NCI-H1417 (cell line): ENCODE results near the gene DNAJC3.
A peak's percentile ranks its signal among the peaks of the same experiment; 100 is the strongest.
"Not testable (repeated sequence)": the region's sequence is repeated elsewhere in the genome, so short reads cannot be mapped to it uniquely, and the experiment has no call there.

Source experiments
- DNase-seq, 3 experiments: peaks; one replicate each; lab custom pipeline; 2025; lab: John Stamatoyannopoulos, UW

The DNAJC3 gene

DNA sequence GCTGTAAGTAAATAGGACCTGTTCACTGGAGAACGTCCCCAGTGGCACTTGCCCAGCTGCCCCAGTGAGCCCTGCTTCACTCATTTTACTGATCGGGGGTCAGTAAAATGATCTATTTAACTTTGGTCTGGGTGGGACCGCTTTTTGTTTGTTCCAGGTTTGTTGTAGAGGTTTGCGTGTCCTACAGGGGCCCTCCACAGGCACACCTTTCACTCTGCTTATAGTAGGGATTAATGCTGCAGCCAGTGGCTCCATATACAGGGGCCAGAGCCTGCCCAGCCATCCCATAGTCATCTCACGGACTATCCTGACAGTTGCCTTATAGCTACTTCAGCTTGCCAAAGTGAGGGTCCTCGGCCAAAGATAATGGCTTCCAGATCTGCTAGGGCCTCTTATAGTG lies 104.1 kb downstream of the DNAJC3 start:
- DNase-seq = no peak

DNA sequence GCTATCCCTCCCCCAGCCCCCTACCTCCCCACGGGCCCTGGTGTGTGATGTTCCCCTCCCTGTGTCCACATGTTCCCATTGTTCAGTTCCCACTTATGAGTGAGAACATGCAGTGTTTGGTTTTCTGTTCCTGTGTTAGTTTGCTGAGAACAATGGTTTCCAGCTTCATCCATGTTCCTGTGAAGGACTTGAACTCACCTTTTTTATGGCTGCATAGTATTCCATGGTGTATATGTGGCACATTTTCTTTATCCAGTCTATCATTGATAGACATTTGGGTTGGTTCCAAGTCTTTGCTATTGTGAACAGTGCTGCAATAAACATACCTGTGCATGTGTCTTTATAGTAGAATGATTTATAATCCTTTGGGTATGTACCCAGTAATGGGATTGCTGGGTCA lies 105.0 kb downstream of the DNAJC3 start:
- not testable (repeated sequence) for DNase-seq

DNA sequence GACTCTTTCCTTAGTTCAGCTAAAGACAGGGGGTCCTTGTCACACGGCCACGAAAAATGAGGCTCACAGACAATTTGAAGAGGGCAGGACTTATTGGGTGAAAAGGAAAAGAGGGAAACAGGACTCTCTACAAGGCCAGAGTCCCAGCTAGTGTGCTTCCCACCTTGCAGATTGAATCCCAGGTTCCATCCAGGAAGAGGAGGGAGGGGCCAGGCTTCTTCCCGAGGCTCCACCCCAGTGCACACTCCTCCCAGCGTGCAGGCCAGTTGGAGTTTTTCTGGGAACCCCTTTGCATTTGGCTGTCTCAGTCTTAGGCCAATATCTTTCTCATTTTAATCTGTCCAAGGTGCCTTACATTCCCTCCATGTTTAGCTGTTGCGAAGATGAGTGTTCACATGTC lies 106.8 kb downstream of the DNAJC3 start:
- no peak for DNase-seq

DNA sequence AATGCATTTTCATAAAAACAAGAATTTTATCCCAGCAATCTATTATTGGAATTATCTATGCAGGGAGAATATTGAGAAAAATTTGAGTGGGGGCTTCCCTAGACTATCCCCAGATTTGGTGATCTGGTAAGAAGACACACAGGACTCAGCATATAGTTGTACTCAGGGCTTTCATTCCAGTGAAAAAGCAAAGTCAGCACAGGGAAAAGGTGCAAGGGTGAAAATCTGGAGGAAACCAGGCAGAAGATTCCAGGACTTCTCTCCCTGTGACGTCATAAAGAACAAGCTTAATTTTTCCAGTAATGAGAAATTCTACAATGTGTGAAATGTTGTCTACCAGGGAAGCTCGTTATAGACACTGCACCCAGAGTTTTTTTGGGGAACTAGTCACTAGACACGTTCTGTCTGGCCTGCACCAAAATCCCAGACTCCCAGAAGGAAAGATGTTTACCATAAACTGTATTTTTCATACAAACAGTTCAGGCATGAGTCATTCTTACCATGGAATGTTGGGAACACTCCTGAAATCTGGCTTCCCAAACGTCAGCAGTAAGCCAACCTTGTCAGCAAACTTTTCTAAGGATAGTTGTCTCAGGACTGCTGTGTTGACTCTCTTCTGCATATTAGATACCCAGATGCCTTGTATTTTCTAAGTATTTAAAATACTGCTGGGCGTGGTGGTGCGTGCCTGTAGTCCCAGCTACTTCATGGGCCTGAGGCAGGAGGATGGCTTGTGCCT lies 107.4 kb downstream of the DNAJC3 start:
- no peak for DNase-seq

DNA sequence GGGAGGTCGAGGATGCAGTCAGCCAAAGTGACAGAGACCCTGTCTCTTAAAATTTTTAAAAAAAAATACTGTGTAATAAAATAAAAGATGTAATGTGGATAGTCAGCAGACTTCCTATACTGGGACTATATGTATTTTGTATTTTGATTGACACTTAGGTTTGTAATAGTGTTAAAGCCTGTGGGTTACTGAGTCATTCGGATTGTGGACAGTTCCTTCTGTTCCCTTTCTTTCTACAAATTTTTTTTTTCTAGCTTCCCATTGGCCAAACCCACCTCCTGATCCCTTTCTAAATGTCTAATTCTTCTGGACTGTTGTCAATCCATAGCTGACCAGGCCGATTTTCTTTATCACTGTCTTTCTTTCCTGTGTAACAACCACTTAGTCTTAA lies 108.0 kb downstream of the DNAJC3 start:
- no peak for DNase-seq

DNA sequence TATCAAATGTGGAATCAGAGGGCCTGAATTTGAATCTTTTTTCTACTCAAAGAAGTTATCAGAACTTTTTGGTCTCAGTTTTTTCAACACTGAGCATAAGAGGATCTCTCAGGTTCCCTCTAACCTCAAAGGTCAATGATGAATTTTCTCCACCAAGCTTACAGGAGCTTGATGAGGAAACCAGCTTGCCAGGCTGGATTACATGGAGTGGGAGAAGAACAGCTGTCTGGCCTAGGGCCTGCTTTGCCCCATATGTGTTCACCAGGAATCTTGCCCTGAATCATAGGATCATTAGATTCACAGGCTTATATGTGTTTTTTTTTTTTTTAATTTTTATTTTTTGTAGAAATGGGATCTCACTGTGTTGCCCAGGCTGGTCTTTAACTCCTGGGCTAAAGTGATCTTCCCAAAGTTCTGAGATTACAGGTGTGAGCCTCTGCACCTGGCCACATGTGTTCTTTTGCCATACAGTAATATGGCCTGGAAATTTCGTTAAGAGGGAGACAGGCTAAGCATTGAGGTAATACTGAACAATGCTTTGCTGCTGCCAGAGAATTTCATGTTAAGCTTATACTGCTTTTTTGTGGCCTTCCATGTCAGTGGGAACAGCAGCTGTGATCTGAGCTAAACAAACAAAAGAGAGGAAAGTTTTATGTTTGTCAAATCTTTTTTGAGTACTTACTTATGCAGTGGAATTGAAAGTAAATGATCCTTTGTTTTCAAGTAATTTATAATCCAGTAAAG lies 110.6 kb downstream of the DNAJC3 start:
- DNase-seq = no peak

- DNase-seq = no peak
Observed at GRCh38 chr13:95788100-95788463, 111.1 kb downstream of the DNAJC3 start.

- DNase-seq = not testable (repeated sequence)
Observed at GRCh38 chr13:95789315-95789714, 112.4 kb downstream of the DNAJC3 start.

GRCh38 chr13:95791084-95791722 lies 114.3 kb downstream of the DNAJC3 start:
- DNase-seq = no peak

- no peak for DNase-seq
Observed at GRCh38 chr13:95793018-95793555, 116.1 kb downstream of the DNAJC3 start.

DNA sequence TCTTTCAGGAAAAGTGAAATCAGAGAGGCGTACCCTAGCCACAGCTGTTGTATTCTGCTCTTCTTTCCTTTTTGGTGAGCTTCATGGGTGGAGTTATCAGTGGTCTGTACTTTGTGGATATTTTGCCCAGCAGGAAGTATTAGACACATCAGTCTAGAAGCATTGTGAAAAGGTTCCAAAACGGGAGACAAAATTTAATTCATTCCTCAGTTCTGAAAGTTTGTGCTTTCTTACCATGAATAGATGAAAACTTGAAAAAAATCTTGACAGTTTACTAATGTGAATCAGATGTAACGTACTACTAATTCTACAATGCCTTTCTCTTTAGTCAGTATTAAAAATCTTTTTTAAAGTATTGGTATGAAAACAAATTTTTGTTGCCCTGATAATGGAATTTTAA lies 116.8 kb downstream of the DNAJC3 start:
- DNase-seq = no peak

- no peak for DNase-seq
Observed at GRCh38 chr13:95797016-95797415, 120.1 kb downstream of the DNAJC3 start.

GRCh38 chr13:95800436-95800835 lies 123.5 kb downstream of the DNAJC3 start:
- DNase-seq = no peak

GRCh38 chr13:95801825-95802224 lies 124.9 kb downstream of the DNAJC3 start:
- no peak for DNase-seq

DNA sequence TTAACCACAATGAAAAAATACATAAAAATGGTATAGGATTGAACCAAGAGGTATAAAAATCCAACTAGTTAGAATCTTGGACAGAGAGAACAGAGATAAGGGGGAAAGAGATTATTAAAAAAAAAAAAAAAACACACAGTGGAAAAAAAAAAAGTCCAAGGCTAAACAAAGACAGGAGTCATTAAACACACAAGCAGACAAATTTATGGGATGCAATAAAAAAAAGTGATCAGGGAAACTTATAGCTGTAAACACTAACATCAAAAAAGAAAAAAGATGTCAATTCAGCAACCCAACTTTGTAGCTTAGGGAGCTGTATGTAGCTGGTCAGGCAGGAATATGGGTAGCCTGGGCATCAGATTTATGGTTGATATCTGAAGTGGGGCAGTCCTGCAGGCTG lies 129.0 kb downstream of the DNAJC3 start:
- DNase-seq = no peak

DNA sequence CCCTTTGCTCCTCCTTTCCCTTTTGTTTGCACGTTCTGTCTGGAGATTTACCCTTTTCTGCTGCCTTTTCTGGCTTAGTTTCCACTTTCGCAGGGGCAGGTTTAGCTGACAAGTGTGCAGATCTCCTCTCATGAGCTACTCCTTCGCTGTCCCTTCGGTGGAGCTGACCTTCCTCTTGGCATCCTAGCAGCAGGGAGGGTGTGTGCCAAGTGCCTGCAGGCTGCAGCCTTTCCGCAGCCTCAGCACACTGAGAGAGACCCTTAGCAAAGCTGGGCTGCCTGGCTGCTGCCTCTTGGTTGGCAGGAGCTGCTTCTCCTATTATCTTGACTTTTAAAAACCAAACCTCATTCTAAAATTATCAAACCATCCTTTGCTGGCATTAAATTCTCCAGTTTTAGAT lies 132.5 kb downstream of the DNAJC3 start:
- DNase-seq = no peak

DNA sequence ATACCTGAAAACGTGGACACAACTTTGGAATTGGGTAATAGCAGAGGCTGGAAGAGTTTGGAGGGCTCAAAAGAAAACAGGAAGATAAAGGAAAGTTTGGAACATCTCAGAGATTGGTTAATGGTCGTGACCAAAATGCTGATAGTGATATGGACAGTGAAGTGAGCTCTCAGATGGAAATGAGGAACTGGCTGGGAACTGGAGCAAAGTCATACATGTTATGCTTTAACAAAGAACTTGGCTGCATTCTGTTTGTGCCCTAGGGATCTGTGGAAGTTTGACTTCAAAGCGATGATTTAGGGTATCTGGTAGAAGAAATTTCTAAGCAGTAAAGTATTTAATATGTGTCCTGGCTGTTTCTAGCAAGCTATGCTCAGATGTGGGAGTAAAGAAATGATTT lies 136.2 kb downstream of the DNAJC3 start:
- DNase-seq = no peak

GRCh38 chr13:95814495-95814894 lies 137.6 kb downstream of the DNAJC3 start:
- no peak for DNase-seq

- DNase-seq = no peak
Observed at GRCh38 chr13:95822303-95822702, 145.4 kb downstream of the DNAJC3 start.

GRCh38 chr13:95833126-95833525 lies 156.2 kb downstream of the DNAJC3 start:
- DNase-seq = no peak

GRCh38 chr13:95833719-95834118 lies 156.8 kb downstream of the DNAJC3 start:
- no peak for DNase-seq

DNA sequence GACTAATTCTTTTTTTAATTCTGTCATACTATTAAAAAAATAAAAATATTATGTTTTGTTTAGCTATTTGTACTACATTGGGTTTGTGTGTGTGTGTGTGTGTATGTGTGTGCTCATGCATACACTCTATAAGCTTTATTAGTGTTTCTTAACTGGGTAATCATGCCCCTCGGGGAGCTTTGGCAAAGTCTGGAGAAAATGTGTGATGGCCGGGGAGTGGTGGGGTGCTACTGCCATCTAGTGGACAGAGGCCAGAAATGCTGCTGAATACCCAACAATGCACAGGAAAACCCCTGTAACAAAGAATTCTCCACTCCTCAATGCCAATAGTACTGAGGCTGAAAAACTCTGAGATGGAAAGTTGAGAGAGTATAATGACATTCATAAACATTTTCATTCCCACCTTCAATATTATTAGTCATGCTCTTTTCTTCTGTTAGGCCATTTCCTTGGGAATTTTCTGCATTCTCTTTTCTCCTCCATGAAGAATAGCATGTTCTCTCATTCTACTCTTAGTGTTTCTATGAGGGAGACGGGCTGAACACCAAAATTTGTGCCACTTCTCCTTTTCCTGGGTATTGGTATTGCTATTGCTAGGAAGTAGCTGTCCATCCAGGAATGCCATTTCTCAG lies 157.3 kb downstream of the DNAJC3 start:
- DNase-seq = peak; percentile 75 to 91 (median 75)
